Measurements from ENCODE around the gene MINAR2. TPM values are rescaled to one million over a fixed set of nuclear protein-coding genes. Genes with fewer than 3 reads are reported as not detected.

The MINAR2 gene, protein sequence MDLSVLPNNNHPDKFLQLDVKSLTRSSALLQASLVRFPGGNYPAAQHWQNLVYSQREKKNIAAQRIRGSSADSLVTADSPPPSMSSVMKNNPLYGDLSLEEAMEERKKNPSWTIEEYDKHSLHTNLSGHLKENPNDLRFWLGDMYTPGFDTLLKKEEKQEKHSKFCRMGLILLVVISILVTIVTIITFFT
- total RNA-seq: not detected

DNA sequence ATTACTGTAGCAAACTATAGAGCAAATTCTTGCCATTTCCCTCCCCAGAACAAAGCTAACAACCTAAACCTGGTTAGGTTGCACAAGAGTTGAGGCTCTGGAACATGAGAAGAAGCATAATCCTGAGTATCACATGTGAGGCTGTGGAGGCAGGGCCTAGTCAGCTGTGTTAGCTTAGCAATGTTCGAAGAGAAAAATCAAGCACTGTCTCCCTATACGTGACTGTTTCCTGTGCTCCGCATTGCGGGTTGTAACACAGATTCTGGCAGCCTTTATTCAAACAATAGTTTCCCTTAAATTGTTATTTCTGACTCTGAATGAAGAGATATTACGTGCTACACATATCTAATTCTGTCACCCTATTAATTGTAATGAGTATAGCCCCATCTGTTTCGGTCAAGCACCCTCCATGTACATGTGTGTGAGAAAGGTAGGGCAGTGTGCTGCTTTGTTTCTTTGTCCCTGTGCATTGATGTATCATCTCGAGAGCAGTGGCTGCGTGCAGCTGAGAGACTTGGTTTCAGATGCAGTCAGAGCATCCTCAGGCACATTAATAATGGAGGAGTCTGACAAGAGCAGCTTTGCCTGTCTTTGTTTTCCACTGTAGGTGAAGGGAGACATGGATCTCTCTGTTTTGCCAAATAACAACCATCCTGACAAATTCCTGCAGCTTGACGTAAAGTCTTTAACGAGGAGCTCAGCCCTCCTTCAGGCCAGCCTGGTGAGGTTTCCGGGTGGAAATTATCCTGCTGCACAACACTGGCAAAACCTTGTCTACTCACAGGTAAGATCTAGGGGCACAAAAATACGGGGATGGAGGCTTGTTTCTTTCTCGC, at the start of gene MINAR2:
Gene MINAR2 (plus strand): TSS at position 523 of the 836 bp plus-strand sequence. CDS start 97 bp downstream, at position 620.
- H3K9me3 ChIP-seq: no peaks in the 10 kb centered on the region
- ATAC-seq (no peak), DNase-seq (no peak)
- H3K4me3 ChIP-seq: no peak within 1 kb of the TSS
- H3K4me1 ChIP-seq: no peaks in the 10 kb centered on the region
- TF ChIP-seq, protein P1, sequence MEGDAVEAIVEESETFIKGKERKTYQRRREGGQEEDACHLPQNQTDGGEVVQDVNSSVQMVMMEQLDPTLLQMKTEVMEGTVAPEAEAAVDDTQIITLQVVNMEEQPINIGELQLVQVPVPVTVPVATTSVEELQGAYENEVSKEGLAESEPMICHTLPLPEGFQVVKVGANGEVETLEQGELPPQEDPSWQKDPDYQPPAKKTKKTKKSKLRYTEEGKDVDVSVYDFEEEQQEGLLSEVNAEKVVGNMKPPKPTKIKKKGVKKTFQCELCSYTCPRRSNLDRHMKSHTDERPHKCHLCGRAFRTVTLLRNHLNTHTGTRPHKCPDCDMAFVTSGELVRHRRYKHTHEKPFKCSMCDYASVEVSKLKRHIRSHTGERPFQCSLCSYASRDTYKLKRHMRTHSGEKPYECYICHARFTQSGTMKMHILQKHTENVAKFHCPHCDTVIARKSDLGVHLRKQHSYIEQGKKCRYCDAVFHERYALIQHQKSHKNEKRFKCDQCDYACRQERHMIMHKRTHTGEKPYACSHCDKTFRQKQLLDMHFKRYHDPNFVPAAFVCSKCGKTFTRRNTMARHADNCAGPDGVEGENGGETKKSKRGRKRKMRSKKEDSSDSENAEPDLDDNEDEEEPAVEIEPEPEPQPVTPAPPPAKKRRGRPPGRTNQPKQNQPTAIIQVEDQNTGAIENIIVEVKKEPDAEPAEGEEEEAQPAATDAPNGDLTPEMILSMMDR (IDR thresholded peaks at IDR 0.05): no peak
- no peak for TF ChIP-seq POLR2A (IDR thresholded peaks at IDR 0.05)
- H3K27ac ChIP-seq: no peak within 1 kb of the TSS
- WGBS, 2 donors: 66 to 70% methylated on average over 13 of the region's 13 CpGs
- no peaks in the 10 kb centered on the region for H3K27me3 ChIP-seq
- intact Hi-C loops (cut with DNase I): no loop called here
- no peaks in the 10 kb centered on the region for H3K36me3 ChIP-seq (replicated peaks in 1 of 2; ENCODE audit: insufficient read depth in 1 of 2, low read depth in 2 of 2)

DNA sequence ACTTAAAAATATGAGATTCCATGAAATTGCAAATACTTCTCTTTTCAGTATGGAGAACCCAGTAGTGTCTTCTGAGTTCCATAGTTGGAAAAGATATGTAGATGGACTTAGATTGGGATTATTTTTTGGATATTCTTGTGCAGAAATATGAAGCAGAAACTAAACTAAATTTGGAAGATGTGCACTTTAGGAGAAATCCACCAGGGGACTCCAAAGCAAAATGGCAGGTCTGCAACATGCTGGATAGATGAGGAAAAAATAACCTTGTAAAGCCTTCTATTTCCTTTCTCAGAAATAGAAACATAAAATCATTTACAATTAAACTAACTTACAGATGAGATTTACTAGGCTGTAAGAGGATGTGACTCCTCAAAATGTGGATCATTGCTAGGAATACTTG, 49.2 kb upstream of the MINAR2 start:
- intact Hi-C loops (cut with DNase I): no loop called here
- H3K4me1 ChIP-seq: no peaks in the 10 kb centered on the region
- H3K36me3 ChIP-seq (replicated peaks in 1 of 2; ENCODE audit: insufficient read depth in 1 of 2, low read depth in 2 of 2): no peaks in the 10 kb centered on the region
- no peaks in the 10 kb centered on the region for H3K27me3 ChIP-seq
- no peaks in the 10 kb centered on the region for H3K9me3 ChIP-seq
- ATAC-seq: no peak
- no peak overlapping the region for H3K27ac ChIP-seq
- no peak overlapping the region for H3K4me3 ChIP-seq
- no peak for DNase-seq
- TF ChIP-seq POLR2A (IDR thresholded peaks at IDR 0.05): no peak
- TF ChIP-seq, protein P1 (IDR thresholded peaks at IDR 0.05): no peak

- H3K36me3 ChIP-seq (replicated peaks in 1 of 2; ENCODE audit: insufficient read depth in 1 of 2, low read depth in 2 of 2): no peaks in the 10 kb centered on the region
- TF ChIP-seq, protein P1 (IDR thresholded peaks at IDR 0.05): no peak
- no peak for TF ChIP-seq POLR2A (IDR thresholded peaks at IDR 0.05)
- no peak overlapping the region for H3K4me3 ChIP-seq
- no peaks in the 10 kb centered on the region for H3K9me3 ChIP-seq
- H3K27ac ChIP-seq: no peak overlapping the region
- H3K27me3 ChIP-seq: no peaks in the 10 kb centered on the region
- H3K4me1 ChIP-seq: no peaks in the 10 kb centered on the region
- DNase-seq: no peak
- 67 to 69% methylated on average over 1 of the region's 1 CpG for WGBS, 2 donors
- ATAC-seq: no peak
- intact Hi-C loops (cut with DNase I): no loop called here
Measured at GRCh38 chr5:129716235-129716634, 31.7 kb upstream of the MINAR2 start.

GRCh38 chr5:129716651-129717050, 31.2 kb upstream of the MINAR2 start:
- no peaks in the 10 kb centered on the region for H3K4me1 ChIP-seq
- no peaks in the 10 kb centered on the region for H3K9me3 ChIP-seq
- no peak for ATAC-seq
- no peaks in the 10 kb centered on the region for H3K27me3 ChIP-seq
- WGBS, 2 donors: 76 to 77% methylated on average over 5 of the region's 5 CpGs
- no peak overlapping the region for H3K4me3 ChIP-seq
- no peaks in the 10 kb centered on the region for H3K36me3 ChIP-seq (replicated peaks in 1 of 2; ENCODE audit: insufficient read depth in 1 of 2, low read depth in 2 of 2)
- H3K27ac ChIP-seq: no peak overlapping the region
- DNase-seq: no peak
- intact Hi-C loops (cut with DNase I): no loop called here
- no peak for TF ChIP-seq POLR2A (IDR thresholded peaks at IDR 0.05)
- TF ChIP-seq, protein P1 (IDR thresholded peaks at IDR 0.05): no peak
